Stomach (tissue), 4 donors: ENCODE results near the gene USP34.
"Not testable (repeated sequence)": the region's sequence is repeated elsewhere in the genome, so short reads cannot be mapped to it uniquely, and the experiment has no call there.

Source experiments
- EP300 ChIP-seq: sonication (generic); formaldehyde crosslinking; IDR thresholded peaks from one replicate; pipeline ENCODE4 v1.6.1; 2017; ENCODE audit warnings: antibody characterized with exemption
- POLR2A ChIP-seq, 4 donors: fragments of 450-650 bp; IDR thresholded peaks; one replicate each; pipeline ENCODE4 v1.6.1; 2016; ENCODE audit warnings: antibody characterized with exemption in 4 of 4, control low read depth in 2 of 4, mild to moderate bottlenecking in 1 of 4, moderate library complexity in 1 of 4
- POLR2AphosphoS5 ChIP-seq, 3 donors: sonication (generic); formaldehyde crosslinking; IDR thresholded peaks; one replicate each; pipeline ENCODE4 v1.6.1; 2016; ENCODE audit warnings: antibody characterized with exemption in 3 of 3
- TF ChIP-seq, protein P1 (sequence below), 7 experiments: fragments of 450-650 bp in 4 of 7; fragments of 200-600 bp in 3 of 7; sonication (generic) in 3 of 7; IDR thresholded peaks; one replicate each; pipeline ENCODE4 v1.5.1; 2016 to 2019; ENCODE audit warnings: antibody characterized with exemption in 7 of 7, control low read depth in 2 of 7, mild to moderate bottlenecking in 1 of 7

DNA sequence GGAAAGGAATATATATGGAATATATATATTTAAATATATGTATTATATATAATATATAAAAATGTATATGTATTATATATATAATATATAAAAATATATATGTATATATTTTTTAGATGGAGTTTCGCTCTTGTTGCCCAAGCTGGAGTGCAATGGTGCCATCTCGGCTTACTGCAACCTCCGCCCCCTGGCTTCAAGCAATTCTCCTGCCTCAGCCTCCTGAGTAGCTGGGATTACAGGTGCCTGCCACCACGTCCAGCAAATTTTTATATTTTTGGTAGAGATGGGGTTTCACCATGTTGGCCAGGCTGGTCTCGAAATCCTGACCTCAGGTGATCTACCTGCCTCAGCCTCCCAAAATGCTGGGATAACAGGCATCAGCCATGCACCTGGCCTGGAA is 322.8 kb downstream of the USP34 start:
- not testable (repeated sequence) for TF ChIP-seq EP300; POLR2A (IDR thresholded peaks at IDR 0.05); POLR2AphosphoS5 (IDR thresholded peaks at IDR 0.05)
- TF ChIP-seq, protein P1, sequence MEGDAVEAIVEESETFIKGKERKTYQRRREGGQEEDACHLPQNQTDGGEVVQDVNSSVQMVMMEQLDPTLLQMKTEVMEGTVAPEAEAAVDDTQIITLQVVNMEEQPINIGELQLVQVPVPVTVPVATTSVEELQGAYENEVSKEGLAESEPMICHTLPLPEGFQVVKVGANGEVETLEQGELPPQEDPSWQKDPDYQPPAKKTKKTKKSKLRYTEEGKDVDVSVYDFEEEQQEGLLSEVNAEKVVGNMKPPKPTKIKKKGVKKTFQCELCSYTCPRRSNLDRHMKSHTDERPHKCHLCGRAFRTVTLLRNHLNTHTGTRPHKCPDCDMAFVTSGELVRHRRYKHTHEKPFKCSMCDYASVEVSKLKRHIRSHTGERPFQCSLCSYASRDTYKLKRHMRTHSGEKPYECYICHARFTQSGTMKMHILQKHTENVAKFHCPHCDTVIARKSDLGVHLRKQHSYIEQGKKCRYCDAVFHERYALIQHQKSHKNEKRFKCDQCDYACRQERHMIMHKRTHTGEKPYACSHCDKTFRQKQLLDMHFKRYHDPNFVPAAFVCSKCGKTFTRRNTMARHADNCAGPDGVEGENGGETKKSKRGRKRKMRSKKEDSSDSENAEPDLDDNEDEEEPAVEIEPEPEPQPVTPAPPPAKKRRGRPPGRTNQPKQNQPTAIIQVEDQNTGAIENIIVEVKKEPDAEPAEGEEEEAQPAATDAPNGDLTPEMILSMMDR (IDR thresholded peaks at IDR 0.05) = not testable (repeated sequence)
